Fibroblast of skin of back (primary cell): ENCODE measurements around the gene DHX8. TPM values are rescaled to one million over a fixed set of nuclear protein-coding genes. Genes with fewer than 3 reads are reported as not detected.
"Not testable (repeated sequence)": the region's sequence is repeated elsewhere in the genome, so short reads cannot be mapped to it uniquely, and the experiment has no call there.

Experiments
- DNase-seq: peaks from one replicate; pipeline ENCODE4 v3.0.0-alpha.2; 2013
- polyA plus RNA-seq, 2 experiments: library from polyadenylated mRNA; unstranded; fragments of 120-200 nt; gene quantifications; one replicate each; pipeline ENCODE4 v1.2.1, GENCODE V29; 2013; ENCODE audit not compliant: insufficient read length in 2 of 2

The DHX8 gene
- 32.7 TPM for polyA plus RNA-seq (2013, experiment 1 of 2; ENCODE audit: insufficient read length)
- 22.3 TPM for polyA plus RNA-seq (2013, experiment 2 of 2; ENCODE audit: insufficient read length)

DNA sequence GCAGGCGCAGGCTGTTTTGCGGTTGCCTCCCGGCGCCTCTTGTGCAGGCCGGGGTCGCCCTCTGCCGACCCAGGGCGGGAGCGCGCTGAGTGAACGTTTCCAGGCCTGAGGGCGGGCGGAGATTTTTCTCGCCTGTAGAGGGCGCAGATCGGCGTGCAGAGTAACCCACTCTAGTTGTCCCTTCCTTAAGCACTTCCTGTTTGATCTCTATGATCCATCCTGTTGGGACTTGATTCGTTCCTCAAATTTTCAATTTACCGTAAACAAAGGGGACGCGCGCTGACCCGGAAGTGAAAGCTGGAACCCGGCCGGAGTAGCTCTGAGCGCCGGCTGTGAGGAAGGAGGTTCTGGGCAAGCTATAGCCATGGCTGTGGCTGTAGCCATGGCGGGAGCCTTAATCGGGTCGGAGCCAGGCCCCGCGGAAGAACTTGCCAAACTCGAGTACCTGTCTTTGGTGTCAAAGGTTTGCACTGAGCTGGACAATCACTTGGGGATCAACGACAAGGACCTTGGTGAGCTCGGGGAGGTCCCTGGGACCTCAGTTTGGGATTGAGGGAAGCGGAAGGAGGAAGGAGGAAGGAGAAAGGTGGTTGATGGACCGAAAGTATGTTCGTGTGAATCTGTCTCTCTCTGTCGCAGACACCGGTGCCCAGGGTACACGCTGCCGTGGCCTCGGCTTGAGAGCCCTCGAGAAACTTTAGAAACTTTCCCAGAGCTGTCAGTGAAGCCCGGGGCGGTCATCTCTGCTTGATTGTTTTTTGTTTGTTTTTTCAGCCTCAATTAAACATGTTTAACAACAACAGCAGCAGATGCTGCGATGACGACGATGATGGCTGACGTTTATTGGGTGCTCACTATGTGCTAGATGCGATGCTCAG lies at the start of gene DHX8:
Gene DHX8 (plus strand): TSS at position 302 of the 878 bp plus-strand sequence. CDS start 63 bp downstream, at position 365.
- peak; percentile 99 for DNase-seq

DNA sequence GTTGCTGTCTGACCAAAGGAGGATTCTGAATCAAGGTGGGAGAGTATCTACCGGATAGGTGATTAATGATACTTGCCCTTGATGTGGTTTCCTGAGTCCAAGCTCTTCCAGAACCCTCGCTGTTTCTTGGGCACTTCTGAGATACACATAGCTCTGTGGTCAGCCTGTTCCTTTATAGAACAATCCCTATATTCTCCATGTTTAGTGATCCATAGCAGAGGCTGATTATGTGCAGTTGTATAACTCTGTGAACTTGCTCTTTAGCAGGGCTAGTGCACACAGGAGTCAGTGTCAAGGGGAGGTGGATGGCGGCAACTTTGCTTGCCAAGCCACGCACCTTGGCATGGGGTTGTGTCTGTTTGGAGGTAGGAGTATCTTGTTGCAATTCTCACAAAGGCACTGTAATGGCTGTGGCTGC lies 48.9 kb upstream of the DHX8 start:
- DNase-seq, result no peak

DNA sequence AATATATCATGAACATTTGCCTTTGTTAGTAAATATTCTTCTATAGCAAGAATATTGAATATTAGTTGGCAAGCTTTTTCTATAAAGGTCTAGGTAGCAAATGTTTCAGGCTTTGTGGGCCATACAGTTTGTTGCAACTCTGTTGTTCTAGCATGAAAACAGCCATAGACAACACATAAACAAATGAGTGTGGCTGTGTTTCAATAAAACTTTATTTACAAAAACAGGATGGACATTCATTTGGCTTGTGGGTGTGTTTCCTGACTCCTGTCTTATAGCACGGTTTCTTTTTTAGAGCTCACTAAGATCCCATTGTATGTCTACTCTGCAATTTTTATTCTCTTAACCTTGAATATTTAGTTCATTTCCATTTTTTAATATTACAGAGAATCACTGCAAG lies 46.0 kb upstream of the DHX8 start:
- DNase-seq, result no peak

DNA sequence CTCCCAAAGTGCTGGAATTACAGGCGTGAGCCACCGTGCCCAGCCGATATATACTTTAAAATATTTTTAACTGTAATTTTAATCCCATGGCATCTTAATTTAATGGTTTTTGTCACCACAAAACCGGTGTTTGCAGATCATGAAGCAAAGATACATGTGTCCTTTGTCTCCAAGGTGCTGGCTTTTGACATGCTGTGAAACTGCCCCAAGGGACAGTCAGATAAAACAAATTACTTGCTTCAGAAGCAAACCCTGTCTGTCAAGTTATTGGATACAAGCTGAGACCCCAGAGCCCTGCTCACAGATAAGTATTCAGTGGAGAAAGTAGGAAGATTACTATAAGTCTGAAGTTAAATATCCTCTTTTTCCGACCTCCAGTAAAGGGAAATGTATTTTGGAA lies 45.1 kb upstream of the DHX8 start:
- DNase-seq, result no peak

DNA sequence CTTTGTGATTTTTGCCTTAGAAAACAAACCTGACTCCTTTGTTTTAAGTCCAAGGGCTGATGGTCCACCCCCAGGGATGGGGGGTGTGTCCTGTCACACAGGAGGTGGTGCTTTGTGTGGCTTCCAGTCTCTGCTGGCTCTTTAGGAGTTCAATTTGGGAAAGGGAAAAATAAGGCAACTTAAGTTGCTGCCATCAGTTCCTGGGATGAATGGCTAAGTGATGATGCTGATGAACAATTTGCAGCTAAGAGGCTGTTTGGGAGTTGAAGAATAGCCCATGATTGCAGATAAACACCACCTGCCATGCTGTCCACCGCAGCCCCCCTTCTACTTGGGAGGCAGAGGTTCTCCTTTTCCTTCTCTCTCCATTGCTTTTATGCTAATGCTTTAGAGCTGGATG lies 44.7 kb upstream of the DHX8 start:
- DNase-seq, result no peak

DNA sequence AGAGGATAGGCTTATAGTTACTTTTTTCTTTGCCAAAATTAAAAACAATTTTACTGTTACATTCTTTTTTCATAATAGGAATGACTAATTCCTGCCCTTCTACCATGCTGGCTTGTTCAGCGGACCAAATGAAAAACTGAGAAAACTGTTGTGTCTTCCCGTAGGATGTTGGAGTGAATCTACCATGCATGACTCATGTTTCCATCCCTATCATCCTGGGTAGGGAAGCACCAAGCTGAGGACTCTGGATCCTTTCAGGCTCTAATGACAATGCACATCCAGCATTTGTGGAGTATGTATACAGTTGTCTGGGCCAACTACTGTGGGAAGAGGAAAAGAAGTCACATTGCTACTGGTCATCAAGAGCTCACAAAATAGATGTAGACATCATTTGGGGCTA lies 41.1 kb upstream of the DHX8 start:
- DNase-seq, result peak; percentile 60

DNA sequence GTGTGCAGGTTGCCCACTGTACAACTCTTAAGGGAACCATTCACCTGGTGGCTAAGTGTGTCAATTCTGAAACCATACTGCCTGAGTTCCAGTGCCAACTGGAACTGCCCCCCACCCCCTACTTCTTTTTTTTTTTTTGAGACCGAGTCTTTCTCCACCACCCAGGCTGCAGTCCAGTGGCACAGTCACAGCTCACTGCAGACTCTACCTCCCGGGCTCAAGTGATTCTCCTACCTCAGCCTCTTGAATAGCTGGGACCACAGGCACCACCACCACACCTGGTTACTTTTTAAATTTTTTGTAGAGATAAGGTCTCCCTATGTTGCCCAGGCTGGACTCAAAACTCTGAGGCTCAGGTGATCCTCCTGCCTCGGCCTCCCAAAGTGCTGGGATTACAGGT lies 40.4 kb upstream of the DHX8 start:
- DNase-seq, result no peak

DNA sequence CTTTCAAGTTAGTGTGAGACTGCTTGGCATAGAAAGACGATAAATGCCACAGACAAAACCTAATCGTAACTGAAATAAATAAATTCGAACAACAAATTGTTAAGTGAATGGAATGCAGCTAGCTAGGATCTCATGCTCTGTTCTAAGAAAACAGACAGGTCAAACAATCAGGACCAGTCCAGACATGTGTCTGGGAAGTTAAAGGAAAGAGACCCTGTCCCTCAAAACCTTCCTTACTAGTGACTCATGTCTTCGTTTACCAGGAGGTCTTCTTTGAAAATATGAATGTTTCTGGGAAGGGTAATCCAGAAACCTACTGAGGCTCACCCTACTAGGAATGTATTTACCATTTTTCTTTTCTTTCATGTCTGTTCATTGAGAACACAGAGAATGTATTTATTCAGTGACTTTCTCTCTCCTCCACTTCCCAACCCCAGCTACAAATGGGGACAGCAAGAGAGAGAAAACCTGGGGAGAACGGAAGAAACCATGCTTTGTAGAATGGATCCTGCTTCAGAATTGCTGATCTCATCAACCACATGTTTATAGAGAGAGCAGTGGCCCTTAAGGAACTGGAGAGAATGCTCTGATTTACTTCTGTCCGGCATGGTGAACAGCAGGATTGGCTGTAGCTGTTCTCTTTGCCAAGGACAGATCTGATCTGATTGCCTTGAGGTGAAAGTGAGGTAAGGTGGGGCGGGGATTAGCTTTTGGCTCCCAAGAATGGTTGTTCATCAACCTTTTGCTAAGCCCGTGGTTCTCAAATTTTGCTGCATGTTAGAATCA lies 39.4 kb upstream of the DHX8 start:
- no peak for DNase-seq

DNA sequence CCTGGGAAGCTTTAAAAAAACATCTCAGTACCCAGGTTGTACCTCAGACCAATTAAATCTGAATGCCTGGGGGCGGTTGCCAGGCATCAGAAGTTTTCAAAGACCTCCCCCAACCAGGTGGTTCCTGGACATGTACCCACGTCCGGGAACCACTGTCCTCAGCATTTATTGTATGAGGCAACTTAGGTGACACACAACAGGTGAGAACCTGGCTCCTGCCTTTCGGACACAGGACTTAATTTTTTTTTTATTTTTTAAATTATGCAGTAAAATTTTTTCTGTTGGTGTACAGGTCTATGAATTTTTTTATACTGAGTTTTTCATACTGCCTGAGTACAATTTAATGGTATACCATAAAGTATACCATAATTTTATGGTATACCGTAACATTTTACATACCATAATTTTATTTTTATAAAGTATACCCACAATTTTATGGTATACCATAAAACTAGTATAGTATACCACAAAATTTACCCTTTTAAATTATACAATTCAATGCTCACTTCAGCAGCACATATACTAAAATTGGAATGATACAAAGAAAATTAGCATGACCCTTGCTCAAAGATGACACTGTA lies 38.7 kb upstream of the DHX8 start:
- no peak for DNase-seq

DNA sequence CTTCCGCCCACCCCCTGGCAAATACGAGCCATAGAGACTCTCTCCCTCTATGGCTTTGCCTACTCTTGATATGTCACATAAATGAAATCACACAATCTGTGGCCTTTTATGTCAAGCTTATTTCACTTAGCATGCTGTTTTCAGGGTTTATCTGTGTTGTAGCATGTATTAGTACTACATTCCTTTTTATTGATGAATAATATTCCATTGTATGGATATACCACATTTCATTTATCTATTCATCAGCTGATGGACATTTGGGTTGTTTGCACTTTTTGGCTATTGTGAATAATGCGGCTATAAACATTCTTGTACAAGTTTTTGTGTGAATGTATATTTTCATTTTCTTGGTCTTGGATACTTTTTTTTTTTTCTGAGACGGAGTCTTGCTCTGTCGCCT lies 37.0 kb upstream of the DHX8 start:
- DNase-seq, result no peak

DNA sequence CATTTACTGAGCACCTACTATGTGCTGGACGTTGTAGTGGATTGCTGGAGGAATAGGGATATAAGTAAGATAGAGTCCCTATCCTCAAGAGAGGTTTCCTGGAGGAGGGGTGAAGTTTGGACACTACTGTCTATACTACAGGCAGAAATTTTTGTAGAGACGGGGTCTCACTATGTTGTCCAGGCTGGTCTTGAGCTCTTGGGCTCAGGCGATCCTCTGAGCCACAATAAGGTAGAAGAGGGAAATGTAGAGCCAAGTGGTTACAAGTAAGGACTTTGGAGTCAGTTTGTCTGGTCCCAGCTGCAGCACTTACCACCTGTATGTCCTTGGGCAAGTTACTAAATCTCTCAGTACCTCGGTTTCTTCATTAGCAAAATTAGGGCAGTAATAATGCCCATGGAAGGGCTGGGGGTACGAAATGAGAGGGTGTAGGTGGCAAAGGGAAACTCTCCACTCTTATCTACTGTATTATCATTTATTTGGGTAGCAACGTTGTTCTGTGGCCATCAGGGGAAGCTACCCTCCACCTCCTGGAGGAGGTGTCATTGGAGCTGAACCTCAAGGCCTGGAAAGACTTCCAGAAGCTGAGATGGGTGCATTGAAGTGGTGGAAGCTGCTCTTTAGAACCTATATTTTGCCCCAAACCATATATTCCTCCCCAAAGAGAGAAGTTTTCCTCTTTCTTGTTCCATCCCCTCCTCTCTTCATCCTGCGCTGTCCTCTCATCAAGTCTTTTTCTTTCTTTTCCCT lies 34.9 kb upstream of the DHX8 start:
- no peak for DNase-seq

DNA sequence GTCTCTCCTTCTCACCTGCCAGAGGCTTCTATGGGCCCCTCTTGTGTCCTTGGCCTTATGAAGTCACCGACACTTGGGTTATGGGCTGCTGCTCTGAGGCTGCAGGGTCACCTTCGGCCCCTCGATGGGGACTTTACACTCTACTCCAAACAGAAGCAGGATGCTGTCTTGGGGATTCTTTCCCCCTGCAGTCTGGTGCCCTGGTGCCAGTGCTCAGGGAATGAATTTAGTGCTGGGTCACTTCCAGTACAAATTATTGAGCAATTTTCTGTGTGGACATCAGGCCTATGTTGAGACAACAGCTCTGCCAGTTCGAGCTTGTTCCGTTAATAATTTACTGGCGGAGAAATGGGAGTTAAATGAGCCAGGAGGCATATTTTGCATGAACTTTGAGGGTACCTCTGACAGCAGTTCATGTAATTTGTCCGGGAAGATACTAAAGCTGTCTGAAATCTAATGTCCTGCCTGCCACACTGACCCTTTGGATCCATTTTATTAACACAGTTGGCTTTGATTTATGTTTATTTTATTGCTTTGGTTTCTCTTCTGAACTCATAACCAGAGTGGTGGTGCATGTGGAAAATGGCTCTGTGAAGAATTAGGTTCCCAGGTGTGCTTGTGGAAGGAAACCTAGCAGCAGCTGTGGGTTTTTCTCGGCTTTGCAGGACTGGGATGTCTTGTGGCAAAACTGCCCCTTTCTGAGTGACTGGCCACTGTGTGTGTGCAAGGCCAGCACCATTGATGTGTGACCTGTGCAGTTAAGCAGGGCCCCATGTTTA lies 34.1 kb upstream of the DHX8 start:
- no peak for DNase-seq

DNA sequence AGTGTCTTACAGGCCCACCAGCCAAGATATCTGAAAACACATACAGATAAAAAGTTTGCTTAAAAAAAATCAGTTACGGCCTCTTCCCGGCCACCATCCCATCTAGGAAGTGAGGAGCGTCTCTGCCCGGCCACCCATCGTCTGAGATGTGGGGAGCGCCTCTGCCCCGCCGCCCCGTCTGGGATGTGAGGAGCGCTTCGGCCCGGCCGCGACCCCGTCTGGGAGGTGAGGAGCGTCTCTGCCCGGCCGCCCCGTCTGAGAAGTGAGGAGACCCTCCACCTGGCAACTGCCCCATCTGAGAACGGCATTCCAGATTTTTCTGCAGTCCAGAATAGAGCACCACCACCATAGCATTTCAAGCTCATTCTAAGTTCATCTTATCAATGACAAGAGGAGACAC lies 33.0 kb upstream of the DHX8 start:
- DNase-seq, result not testable (repeated sequence)

DNA sequence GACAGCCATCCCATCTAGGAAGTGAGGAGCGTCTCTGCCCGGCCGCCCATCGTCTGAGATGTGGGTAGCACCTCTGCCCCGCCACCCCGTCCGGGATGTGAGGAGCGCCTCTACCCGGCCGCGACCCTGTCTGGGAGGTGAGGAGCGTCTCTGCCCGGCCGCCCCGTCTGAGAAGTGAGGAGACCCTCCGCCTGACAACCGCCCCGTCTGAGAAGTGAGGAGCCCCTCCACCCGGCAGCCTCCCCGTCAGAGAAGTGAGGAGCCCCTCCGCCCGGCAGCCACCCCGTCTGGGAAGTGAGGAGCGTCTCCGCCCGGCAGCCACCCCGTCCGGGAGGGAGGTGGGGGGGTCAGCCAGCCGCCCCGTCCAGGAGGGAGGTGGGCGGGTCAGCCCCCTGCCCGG lies 32.0 kb upstream of the DHX8 start:
- DNase-seq, result not testable (repeated sequence)

DNA sequence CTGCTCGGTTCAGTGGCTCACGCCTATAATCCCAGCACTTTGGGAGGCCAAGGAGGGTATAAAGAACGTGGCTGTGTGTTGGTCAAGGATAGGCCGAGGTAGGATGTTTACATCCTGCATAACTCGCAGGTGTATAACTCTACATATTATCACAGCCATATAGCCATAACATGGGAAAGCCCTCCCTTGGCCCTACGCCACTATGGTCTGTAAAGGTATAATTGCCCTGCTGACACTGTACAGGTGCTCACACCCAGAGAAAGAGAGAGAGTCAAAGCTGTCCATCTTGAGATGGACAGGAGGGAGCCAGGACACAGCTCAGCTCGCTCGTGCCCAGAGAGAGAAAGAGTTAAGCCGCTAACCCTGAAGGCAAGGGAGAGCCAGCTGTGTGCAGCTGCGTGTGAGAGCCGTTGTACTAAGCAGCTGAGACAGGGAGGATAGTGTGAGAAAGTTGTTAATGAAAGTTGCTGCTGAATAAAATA lies 30.4 kb upstream of the DHX8 start:
- no peak for DNase-seq

DNA sequence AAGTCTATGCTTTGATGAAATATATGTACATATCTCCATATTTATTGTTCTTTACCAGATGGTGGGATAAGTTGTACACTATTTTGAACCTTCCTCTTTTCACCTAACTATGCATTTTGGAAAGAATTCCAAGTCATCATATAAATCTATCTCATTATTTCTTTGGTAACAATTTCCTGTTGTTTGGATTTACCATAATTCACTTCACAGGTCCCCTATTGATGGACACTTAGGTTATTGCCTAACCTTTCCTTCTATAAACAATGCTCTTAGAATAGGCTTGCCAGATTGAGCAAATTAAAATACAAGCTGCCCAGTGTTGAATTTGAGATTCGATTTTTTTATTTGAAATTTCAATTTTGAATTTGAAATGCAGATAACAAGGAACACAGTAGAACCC lies 28.9 kb upstream of the DHX8 start:
- no peak for DNase-seq

DNA sequence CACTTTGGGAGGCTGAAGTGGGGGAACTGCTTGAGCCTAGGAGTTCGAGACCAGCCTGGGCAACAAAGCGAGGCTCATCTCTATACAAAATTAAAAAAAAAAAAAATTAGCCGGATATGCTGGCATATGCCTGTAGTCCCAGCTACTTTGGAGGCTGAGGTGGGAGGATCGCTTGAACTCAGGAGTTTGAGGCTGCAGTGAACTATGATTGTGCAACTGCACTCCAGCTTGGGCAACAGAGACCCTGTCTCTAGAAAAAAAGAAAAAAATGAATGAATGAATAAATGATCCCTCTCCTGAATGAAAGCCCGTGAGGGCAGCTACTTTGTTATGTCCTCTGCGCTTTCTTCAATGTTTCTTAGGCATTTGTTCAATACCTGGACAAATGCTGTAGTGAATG lies 27.7 kb upstream of the DHX8 start:
- DNase-seq, result no peak

DNA sequence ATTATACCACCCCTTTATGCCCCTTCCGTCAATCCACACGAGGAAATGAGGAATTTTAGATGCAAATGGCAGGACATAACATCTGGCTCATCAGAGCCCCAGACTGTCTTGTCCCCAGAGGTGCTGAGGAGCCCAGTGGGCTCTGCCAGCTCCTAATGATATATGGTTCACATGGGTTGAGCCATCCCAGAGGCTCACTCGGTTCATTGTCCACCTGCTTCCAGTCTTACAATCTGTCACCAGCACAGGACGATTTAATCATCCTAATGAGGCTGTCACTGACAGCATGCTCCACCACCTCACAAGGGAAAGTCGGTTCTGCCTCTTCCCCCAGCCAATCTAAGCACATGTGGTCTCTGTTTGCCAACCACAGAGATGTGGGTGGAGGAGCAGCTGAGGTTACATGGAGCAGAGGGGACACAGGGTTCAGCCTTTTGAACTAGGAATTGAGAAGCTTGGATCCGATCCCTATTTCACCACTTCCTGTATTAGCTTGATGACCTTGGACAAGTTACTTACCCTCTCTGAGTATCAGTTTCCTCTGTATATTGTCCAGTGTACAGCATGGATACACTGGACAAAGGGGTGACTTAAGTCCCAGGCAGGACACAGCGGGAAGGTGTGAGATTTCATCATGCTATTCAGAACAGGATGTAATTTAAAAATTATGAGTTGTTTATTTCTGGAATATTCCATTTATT lies 27.0 kb upstream of the DHX8 start:
- peak; percentile 63 for DNase-seq

DNA sequence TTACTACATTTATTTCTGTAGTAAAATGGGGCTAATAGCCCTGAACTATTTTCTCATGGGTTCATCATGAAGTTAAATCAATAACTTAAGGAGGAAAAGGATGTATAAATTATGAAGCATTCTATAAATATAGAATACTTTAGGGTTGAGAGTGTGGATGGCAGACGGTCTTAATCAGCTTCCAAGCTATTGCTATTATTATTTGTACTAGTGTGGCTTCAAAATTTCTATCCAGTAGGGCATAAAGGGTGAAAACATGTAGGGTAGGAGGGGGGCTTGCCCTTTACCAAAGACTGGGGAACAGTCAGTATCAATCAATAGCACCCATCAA lies 26.4 kb upstream of the DHX8 start:
- peak; percentile 51 for DNase-seq

DNA sequence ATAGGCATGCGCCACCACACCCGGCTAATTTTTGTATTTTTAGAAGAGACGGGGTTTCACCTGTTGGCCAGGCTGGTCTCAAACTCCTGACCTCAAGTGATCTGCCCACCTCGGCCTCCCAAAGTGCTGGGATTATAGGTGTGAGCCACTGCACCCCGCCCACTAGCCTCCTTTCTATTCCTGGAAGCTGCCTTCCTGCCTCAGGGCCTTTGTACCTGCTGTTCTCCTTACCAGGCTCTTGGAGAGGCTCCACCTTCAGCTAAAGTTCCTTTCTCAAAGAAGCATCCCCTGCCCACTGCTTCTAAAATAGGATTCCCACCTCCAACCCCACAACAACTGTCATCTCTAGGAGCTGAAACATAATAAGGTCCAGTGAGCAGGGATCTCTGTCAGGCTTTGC lies 23.9 kb upstream of the DHX8 start:
- DNase-seq, result not testable (repeated sequence)

DNA sequence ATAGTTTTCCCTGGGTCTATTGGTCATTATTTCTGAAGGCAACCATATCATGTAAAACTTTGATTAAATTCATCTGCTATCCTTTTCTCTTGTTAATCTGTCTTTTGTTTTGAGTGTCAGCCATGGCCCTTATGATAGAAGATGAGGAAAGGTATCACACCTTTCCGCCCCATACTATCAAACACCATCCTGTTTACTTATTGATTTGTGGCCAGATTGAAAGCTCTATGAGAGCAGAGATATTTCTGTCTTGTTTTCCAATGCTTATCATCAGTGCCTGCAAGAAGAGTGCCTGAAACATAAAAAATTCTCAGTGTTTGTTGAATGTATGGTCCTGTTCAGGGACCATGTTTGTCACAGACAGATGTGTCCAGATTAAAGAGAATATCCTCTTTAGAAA lies 22.6 kb upstream of the DHX8 start:
- DNase-seq, result no peak
